ENCODE data around the gene STRIP2. TPM values are rescaled to one million over a fixed set of nuclear protein-coding genes. Genes with fewer than 3 reads are reported as not detected.
A peak's percentile ranks its signal among the peaks of the same experiment; 100 is the strongest.

Gene STRIP2
- total RNA-seq (10 to 100 TPM; 11.4 to 43.7 (median 18.2) TPM), polyA plus RNA-seq (10 to 100 TPM in 1 of 2 donors, 1 to 10 TPM in 1; 7.6 to 29.3 TPM)
- long read RNA-seq, donor 1, full-length matches to known transcripts: 2 of 9 reads
- long read RNA-seq, donor 1, partial matches to known transcripts: 4 of 9 reads
- long read RNA-seq, donor 1, other reads (novel, unspliced or antisense): 3 of 9 reads
- long read RNA-seq, donor 2, full-length matches to known transcripts: 5 of 16 reads
- long read RNA-seq, donor 2, partial matches to known transcripts: 6 of 16 reads
- long read RNA-seq, donor 2, other reads (novel, unspliced or antisense): 5 of 16 reads
- long read RNA-seq, donor 3, full-length matches to known transcripts: 6 of 18 reads
- long read RNA-seq, donor 3, partial matches to known transcripts: 7 of 18 reads
- long read RNA-seq, donor 3, other reads (novel, unspliced or antisense): 5 of 18 reads

- Histone ChIP-seq H3K36me3 (no peaks in the 10 kb centered on the region), H3K4me3 (peak within 1 kb of the TSS; percentile 66 to 95 (median 82)), H3K4me1 (peaks cover 0 to 24% (median 7%) of the 10 kb centered on the region in 12 donors), H3K27ac (peak within 1 kb of the TSS in 11 of 12 donors; percentile 54 to 81 (median 71)), H3K9me3 (no peaks in the 10 kb centered on the region), H3K27me3 (peaks cover 0 to 36% (median 0%) of the 10 kb centered on the region in 9 donors)
- peak; percentile 94 to 96 (median 96) for DNase-seq
- intact Hi-C loops (cut with DNase I): loop anchor here in 1 of 10 donors (5.0 kb wide), 1 partner anchor 42 kb away; no protein-coding TSS in a partner anchor
- peak; percentile 97 to 99 (median 99) for ATAC-seq
- TF ChIP-seq POLR2A (IDR thresholded peaks at IDR 0.05): peak in 1 of 2 donors; percentile 83
- TF ChIP-seq CTCF (IDR thresholded peaks at IDR 0.05): peak in 5 of 12 donors; percentile 3 to 12 (median 7)
- 0% methylated on average over 45 to 75 of the region's 75 CpGs for WGBS, 4 donors
Measured at GRCh38 chr7:129433847-129434674, at the start of gene STRIP2. Gene STRIP2 (plus strand): TSS chr7:129434432. CDS start chr7:129434473, 41 bp downstream.

- no peak for DNase-seq
- no peaks in the 10 kb centered on the region for H3K27me3 ChIP-seq
- ATAC-seq: no peak
- H3K4me1 ChIP-seq: peaks cover 0 to 8% (median 0%) of the 10 kb centered on the region in 12 donors
- WGBS, 4 donors: 95 to 98% (median 96%) methylated on average over 1 of the region's 1 CpG
- no peak overlapping the region for H3K4me3 ChIP-seq
- no peaks in the 10 kb centered on the region for H3K9me3 ChIP-seq
- no peak overlapping the region for H3K27ac ChIP-seq
- intact Hi-C loops (cut with DNase I): no loop called here
- TF ChIP-seq POLR2A (IDR thresholded peaks at IDR 0.05) (no peak), CTCF (IDR thresholded peaks at IDR 0.05) (no peak)
- peaks cover 0 to 20% (median 9%) of the 10 kb centered on the region in 9 donors for H3K36me3 ChIP-seq
Measured at GRCh38 chr7:129385116-129385515, 49.1 kb upstream of the STRIP2 start.

- DNase-seq: no peak
- intact Hi-C loops (cut with DNase I): no loop called here
Measured at GRCh38 chr7:129385598-129385997, 48.6 kb upstream of the STRIP2 start.

More at GRCh38 chr7:129385598-129385997, 48.6 kb upstream of the STRIP2 start:
- Histone ChIP-seq H3K27ac (no peak overlapping the region), H3K4me3 (no peak overlapping the region), H3K4me1 (peaks cover 0 to 8% (median 0%) of the 10 kb centered on the region in 12 donors), H3K27me3 (no peaks in the 10 kb centered on the region), H3K36me3 (peaks cover 0 to 21% (median 14%) of the 10 kb centered on the region in 9 donors), H3K9me3 (no peaks in the 10 kb centered on the region)
- no peak for ATAC-seq
- WGBS, 4 donors: 94 to 97% (median 96%) methylated on average over 4 of the region's 4 CpGs
- TF ChIP-seq POLR2A (IDR thresholded peaks at IDR 0.05) (no peak), CTCF (IDR thresholded peaks at IDR 0.05) (no peak)
